WTC11 (cell line): ENCODE measurements around the gene NGDN. TPM values are rescaled to one million over a fixed set of nuclear protein-coding genes. Genes with fewer than 3 reads are reported as not detected.

Experiments used
- ATAC-seq: fragments of 200-7000 bp; cut with Tn5 transposase; 2 replicates; pipeline ENCODE4 v1.10.0; 2021; ENCODE audit warnings: mild to moderate bottlenecking, moderate library complexity
- CTCF ChIA-PET: fragments of 300-600 bp; sonication (Branson Sonifier 250); formaldehyde crosslinking; loops from one replicate; lab custom pipeline; 2021; ENCODE audit warnings: antibody characterized with exemption; lab: Charles Lee
- POLR2A ChIA-PET: fragments of 350-600 bp; sonication (Branson Sonifier 250); formaldehyde crosslinking; loops from one replicate; lab custom pipeline; 2021; ENCODE audit warnings: antibody characterized with exemption; lab: Charles Lee
- DNase-seq: peaks from one replicate; pipeline ENCODE4 v3.0.0; 2021; ENCODE audit warnings: low spot score
- H3K27ac Mint-ChIP-seq: 2 replicates; pipeline ENCODE4 v1.8.0; 2021; ENCODE audit warnings: mixed read lengths
- H3K27me3 Mint-ChIP-seq: 2 replicates; pipeline ENCODE4 v1.8.0; 2021; ENCODE audit warnings: low read depth, mild to moderate bottlenecking, moderate library complexity, mixed read lengths
- H3K36me3 Mint-ChIP-seq: 2 replicates; pipeline ENCODE4 v1.8.0; 2021; ENCODE audit warnings: mixed read lengths
- H3K4me1 Mint-ChIP-seq: 2 replicates; pipeline ENCODE4 v1.8.0; 2022; ENCODE audit warnings: mixed read lengths
- H3K4me3 Mint-ChIP-seq: 2 replicates; pipeline ENCODE4 v1.8.0; 2021; ENCODE audit warnings: mild to moderate bottlenecking, moderate library complexity, mixed read lengths
- H3K9me3 Mint-ChIP-seq: 2 replicates; pipeline ENCODE4 v1.8.0; 2021; ENCODE audit warnings: mixed read lengths
- ATF3 ChIP-seq: sonication (generic); formaldehyde crosslinking; conservative IDR thresholded peaks from 2 replicates; pipeline ENCODE4 v1.8.1; 2022; ENCODE audit warnings: mild to moderate bottlenecking, missing genetic modification reagents
- ATF6 ChIP-seq: sonication (generic); formaldehyde crosslinking; IDR thresholded peaks from 2 replicates; pipeline ENCODE4 v1.8.1; 2023; ENCODE audit warnings: mild to moderate bottlenecking, missing genetic modification reagents
- E2F5 ChIP-seq: sonication (generic); formaldehyde crosslinking; IDR thresholded peaks from 2 replicates; pipeline ENCODE4 v1.8.1; 2022; ENCODE audit warnings: mild to moderate bottlenecking, moderate library complexity, missing genetic modification reagents
- ETV6 ChIP-seq: sonication (generic); formaldehyde crosslinking; IDR thresholded peaks from 2 replicates; pipeline ENCODE4 v1.8.1; 2022; ENCODE audit warnings: mild to moderate bottlenecking, missing genetic modification reagents
- GRHL2 ChIP-seq: fragments of 250-450 bp; sonication (Bioruptor Pico); IDR thresholded peaks from 2 replicates; pipeline ENCODE4 v1.8.0; 2022; ENCODE audit warnings: mild to moderate bottlenecking, moderate library complexity; ENCODE audit not compliant: insufficient replicate concordance, severe bottlenecking
- JAZF1 ChIP-seq: fragments of 250-450 bp; sonication (Bioruptor Pico); IDR thresholded peaks from 2 replicates; pipeline ENCODE4 v1.9.0; 2021; ENCODE audit warnings: moderate library complexity, mild to moderate bottlenecking, inconsistent platforms
- ZNF671 ChIP-seq: fragments of 250-450 bp; sonication (Bioruptor Pico); IDR thresholded peaks from 2 replicates; pipeline ENCODE4 v1.8.0; 2021; ENCODE audit warnings: mild to moderate bottlenecking
- total RNA-seq: library from RNA; stranded (reverse); gene quantifications from 3 replicates; pipeline ENCODE4 v1.2.3, GENCODE V29; 2021
- TF ChIP-seq, protein P1 (sequence below): sonication (generic); formaldehyde crosslinking; IDR thresholded peaks from 2 replicates; pipeline ENCODE4 v1.8.1; 2023; ENCODE audit warnings: mild to moderate bottlenecking, missing genetic modification reagents, borderline replicate concordance
- TF ChIP-seq, protein P2 (sequence below): sonication (generic); formaldehyde crosslinking; IDR thresholded peaks from 2 replicates; pipeline ENCODE4 v1.8.0; 2022; ENCODE audit warnings: missing genetic modification reagents

The NGDN gene
- total RNA-seq, 1 experiment from 2014 or later = 45.5 TPM

DNA sequence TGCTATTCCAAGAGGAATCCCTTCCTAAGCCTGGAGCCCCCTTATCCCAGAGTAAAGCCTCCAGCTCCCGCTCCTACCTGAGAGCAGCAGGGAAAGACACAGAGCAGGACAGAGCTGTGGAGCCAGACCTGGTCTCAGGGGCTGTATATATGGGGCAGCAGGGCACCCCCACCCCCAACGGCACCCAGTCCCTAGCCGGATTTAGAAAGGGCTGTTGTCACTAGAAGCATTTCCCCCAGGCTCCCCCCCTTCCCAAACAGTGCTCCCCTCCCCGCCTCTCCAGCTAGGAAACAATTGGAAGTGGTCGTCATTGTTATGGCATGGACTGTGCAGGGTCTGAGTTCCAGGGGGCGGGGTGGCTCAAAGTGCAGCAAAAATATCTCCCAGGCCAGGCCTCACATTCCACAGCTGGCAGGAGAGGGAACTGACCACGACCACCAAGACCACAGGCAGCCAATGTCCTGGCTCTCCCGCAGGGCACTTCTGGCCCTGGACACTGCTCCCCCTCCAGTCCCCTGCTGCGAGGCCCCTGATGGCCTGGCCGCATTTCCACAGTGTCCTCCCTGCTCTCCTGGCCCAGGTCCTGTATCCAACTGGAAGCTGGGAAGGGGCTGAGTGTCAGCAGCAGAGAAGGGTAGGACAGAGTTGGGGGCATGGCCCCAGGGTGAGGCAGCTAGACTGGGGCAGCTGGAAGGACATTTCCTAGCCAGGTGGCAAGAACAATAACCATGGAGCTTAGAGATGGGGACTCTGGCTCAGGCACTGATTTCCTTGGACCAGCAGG lies 33.8 kb upstream of the NGDN start, which contains the start of gene MYH7:
Gene MYH7 (minus strand): TSS at position 118 of the 784 bp plus-strand sequence. CDS start 1,928 bp downstream, outside the sequence.
- no peak for DNase-seq
- H3K27me3 Mint-ChIP-seq = peaks cover 33% of the 10 kb centered on the region
- TF ChIP-seq, protein P1, sequence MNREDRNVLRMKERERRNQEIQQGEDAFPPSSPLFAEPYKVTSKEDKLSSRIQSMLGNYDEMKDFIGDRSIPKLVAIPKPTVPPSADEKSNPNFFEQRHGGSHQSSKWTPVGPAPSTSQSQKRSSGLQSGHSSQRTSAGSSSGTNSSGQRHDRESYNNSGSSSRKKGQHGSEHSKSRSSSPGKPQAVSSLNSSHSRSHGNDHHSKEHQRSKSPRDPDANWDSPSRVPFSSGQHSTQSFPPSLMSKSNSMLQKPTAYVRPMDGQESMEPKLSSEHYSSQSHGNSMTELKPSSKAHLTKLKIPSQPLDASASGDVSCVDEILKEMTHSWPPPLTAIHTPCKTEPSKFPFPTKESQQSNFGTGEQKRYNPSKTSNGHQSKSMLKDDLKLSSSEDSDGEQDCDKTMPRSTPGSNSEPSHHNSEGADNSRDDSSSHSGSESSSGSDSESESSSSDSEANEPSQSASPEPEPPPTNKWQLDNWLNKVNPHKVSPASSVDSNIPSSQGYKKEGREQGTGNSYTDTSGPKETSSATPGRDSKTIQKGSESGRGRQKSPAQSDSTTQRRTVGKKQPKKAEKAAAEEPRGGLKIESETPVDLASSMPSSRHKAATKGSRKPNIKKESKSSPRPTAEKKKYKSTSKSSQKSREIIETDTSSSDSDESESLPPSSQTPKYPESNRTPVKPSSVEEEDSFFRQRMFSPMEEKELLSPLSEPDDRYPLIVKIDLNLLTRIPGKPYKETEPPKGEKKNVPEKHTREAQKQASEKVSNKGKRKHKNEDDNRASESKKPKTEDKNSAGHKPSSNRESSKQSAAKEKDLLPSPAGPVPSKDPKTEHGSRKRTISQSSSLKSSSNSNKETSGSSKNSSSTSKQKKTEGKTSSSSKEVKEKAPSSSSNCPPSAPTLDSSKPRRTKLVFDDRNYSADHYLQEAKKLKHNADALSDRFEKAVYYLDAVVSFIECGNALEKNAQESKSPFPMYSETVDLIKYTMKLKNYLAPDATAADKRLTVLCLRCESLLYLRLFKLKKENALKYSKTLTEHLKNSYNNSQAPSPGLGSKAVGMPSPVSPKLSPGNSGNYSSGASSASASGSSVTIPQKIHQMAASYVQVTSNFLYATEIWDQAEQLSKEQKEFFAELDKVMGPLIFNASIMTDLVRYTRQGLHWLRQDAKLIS (CRISPR knock-in tag) = no peak
- TF ChIP-seq ATF6 (no peak), ATF3 (CRISPR knock-in tag) (no peak), ZNF671 (CRISPR knock-in tag) (no peak), JAZF1 (CRISPR knock-in tag) (no peak), ETV6 (CRISPR knock-in tag) (no peak), E2F5 (CRISPR knock-in tag) (no peak)
- TF ChIP-seq, protein P2, sequence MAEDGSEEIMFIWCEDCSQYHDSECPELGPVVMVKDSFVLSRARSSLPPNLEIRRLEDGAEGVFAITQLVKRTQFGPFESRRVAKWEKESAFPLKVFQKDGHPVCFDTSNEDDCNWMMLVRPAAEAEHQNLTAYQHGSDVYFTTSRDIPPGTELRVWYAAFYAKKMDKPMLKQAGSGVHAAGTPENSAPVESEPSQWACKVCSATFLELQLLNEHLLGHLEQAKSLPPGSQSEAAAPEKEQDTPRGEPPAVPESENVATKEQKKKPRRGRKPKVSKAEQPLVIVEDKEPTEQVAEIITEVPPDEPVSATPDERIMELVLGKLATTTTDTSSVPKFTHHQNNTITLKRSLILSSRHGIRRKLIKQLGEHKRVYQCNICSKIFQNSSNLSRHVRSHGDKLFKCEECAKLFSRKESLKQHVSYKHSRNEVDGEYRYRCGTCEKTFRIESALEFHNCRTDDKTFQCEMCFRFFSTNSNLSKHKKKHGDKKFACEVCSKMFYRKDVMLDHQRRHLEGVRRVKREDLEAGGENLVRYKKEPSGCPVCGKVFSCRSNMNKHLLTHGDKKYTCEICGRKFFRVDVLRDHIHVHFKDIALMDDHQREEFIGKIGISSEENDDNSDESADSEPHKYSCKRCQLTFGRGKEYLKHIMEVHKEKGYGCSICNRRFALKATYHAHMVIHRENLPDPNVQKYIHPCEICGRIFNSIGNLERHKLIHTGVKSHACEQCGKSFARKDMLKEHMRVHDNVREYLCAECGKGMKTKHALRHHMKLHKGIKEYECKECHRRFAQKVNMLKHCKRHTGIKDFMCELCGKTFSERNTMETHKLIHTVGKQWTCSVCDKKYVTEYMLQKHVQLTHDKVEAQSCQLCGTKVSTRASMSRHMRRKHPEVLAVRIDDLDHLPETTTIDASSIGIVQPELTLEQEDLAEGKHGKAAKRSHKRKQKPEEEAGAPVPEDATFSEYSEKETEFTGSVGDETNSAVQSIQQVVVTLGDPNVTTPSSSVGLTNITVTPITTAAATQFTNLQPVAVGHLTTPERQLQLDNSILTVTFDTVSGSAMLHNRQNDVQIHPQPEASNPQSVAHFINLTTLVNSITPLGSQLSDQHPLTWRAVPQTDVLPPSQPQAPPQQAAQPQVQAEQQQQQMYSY = no peak
- TF ChIP-seq, all 79 proteins: peak for 0
- Mint-ChIP-seq H3K4me1 (peaks cover 14% of the 10 kb centered on the region), H3K4me3 (no peak within 1 kb of the TSS), H3K27ac (no peak within 1 kb of the TSS), H3K9me3 (no peaks in the 10 kb centered on the region), H3K36me3 (no peaks in the 10 kb centered on the region)
- POLR2A ChIA-PET = no interaction called here
- no peak for ATAC-seq
- CTCF ChIA-PET = interaction anchor here (0.8 to 1.9 kb wide), 8 partner anchors 11 to 124 kb away, joined by 3 to 9 read pairs (median 3); partner anchors contain the start of genes CMTM5 and SLC22A17

DNA sequence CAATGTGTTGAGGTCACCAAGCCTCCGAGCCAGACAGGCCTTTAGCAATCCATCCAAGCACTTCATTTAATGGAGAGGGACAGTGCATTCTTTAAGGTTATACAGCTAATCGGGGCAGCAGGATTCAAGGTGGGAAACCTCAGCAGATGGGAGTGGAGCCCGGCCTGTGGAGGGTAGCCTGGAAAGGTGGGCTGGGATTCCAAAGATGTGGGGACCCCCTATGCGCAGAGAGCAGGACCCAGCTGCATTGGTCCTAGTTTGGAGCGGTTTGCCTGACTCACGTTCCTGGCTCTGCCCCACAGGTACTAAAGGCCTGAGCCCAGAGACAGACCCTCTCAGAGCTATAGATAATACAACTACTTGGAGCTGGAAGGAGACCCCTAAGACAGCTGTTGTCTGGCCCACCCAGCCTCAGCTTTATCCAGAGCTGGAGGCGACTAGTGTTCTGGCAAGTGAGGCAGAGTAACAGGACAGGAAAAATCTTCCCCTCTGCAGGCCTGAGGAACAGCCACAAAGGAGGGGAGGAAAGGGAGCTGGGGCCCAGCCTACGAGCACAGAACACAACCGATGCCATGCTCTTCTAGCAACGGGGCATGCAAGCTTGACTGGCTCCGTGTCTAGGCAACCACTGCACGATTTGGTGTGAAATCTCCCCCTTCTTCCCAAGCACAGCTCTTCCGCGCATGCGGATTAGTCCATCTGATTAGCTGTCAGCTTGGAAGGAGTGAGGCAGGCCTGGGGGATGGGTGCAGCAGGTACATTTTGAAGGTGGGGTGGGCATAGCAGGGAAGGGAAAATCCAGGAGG lies 33.0 kb upstream of the NGDN start:
- DNase-seq (no peak), ATAC-seq (no peak)
- POLR2A ChIA-PET = no interaction called here
- peaks cover 14% of the 10 kb centered on the region for H3K4me1 Mint-ChIP-seq
- H3K27ac Mint-ChIP-seq = no peak overlapping the region
- H3K36me3 Mint-ChIP-seq = no peaks in the 10 kb centered on the region
- no peaks in the 10 kb centered on the region for H3K9me3 Mint-ChIP-seq
- no peak overlapping the region for H3K4me3 Mint-ChIP-seq
- peaks cover 29% of the 10 kb centered on the region for H3K27me3 Mint-ChIP-seq
- CTCF ChIA-PET = interaction anchor here (0.8 to 1.9 kb wide), 10 partner anchors 10 to 316 kb away, joined by 3 to 9 read pairs (median 3); partner anchors contain the start of genes CMTM5 and SLC22A17
- no peak for TF ChIP-seq GRHL2 (CRISPR knock-in tag)
